ENCODE measurements around the gene ASMTL.

GRCh38 chrX:1395646-1396216 lies 57.0 kb downstream of the ASMTL start:
- TF ChIP-seq SAP130 (CRISPR knock-in tag; IDR thresholded peaks at IDR 0.05; ENCODE audit: low read depth) (no peak), EP300 (IDR thresholded peaks at IDR 0.05; ENCODE audit: low read depth in 2 of 2, low read length in 2 of 2) (no peak), EP300 (CRISPR knock-in tag; IDR thresholded peaks at IDR 0.05; ENCODE audit: borderline replicate concordance) (no peak), CSRNP2 (CRISPR knock-in tag; conservative IDR thresholded peaks at IDR 0.05; ENCODE audit: low read depth) (no peak), MXI1 (IDR thresholded peaks at IDR 0.05; ENCODE audit: borderline replicate concordance, low read depth, low read length) (no peak)
- TF ChIP-seq, protein P1, sequence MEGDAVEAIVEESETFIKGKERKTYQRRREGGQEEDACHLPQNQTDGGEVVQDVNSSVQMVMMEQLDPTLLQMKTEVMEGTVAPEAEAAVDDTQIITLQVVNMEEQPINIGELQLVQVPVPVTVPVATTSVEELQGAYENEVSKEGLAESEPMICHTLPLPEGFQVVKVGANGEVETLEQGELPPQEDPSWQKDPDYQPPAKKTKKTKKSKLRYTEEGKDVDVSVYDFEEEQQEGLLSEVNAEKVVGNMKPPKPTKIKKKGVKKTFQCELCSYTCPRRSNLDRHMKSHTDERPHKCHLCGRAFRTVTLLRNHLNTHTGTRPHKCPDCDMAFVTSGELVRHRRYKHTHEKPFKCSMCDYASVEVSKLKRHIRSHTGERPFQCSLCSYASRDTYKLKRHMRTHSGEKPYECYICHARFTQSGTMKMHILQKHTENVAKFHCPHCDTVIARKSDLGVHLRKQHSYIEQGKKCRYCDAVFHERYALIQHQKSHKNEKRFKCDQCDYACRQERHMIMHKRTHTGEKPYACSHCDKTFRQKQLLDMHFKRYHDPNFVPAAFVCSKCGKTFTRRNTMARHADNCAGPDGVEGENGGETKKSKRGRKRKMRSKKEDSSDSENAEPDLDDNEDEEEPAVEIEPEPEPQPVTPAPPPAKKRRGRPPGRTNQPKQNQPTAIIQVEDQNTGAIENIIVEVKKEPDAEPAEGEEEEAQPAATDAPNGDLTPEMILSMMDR (CRISPR knock-in tag; IDR thresholded peaks at IDR 0.05): no peak
